Middle frontal gyrus (tissue), 1 donor: Measurements from ENCODE around the gene HPSE.
"Not testable (repeated sequence)": the region's sequence is repeated elsewhere in the genome, so short reads cannot be mapped to it uniquely, and the experiment has no call there.

Source experiments
- DNase-seq: peaks from one replicate; pipeline ENCODE4 v3.0.0-alpha.2; 2015; ENCODE audit warnings: low spot score; ENCODE audit errors: extremely low spot score

HPSE gene

DNA sequence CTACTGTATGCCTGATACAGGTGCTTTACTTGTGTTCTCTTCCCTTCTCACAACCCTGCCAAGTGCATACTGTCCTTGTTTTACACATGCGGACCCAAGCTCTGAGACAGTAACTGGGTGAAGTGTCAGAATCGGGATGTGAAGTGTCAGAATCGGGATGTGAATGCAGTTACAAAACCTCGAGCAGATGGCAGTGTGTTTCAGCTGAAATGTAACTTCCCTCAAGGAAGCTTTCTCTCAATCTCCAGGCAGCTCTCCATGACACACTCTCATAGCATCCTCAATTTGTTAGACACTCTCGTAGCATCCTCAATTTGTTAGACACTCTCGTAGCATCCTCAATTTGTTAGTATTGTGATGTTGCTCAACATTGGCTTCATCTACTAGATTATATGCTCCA lies 1.1 kb upstream of the HPSE start:
- DNase-seq: peak; percentile 24

GRCh38 chr4:83331956-83332355 lies 2.7 kb downstream of the HPSE start:
- DNase-seq: no peak

DNA sequence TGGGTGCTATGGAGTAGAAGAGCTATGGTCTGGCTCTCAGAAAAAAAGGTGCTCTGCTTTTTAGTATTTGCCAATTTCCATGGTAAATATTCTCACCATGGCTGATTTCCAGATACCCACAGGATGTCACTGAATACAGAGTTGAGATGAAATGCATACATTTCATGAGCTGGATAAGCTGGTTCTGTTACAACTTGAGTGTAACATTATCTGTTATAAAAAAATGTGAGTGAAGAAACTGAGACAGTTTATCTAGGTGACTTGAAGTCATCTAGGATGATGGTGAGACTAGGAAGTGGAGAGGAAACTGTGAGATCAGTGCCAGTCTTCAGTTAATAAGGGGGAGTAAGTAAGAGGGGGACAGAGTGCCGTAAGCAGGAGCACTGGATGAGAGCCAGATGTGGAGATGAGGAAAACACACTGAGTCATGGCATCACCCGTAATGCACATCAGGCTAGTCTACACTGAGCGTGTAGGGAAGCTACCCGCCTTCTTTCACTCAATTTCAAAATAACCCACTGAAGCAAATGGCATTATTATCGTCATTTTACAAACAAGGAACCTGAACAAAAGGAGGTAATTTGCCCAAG lies 5.0 kb downstream of the HPSE start:
- no peak for DNase-seq

DNA sequence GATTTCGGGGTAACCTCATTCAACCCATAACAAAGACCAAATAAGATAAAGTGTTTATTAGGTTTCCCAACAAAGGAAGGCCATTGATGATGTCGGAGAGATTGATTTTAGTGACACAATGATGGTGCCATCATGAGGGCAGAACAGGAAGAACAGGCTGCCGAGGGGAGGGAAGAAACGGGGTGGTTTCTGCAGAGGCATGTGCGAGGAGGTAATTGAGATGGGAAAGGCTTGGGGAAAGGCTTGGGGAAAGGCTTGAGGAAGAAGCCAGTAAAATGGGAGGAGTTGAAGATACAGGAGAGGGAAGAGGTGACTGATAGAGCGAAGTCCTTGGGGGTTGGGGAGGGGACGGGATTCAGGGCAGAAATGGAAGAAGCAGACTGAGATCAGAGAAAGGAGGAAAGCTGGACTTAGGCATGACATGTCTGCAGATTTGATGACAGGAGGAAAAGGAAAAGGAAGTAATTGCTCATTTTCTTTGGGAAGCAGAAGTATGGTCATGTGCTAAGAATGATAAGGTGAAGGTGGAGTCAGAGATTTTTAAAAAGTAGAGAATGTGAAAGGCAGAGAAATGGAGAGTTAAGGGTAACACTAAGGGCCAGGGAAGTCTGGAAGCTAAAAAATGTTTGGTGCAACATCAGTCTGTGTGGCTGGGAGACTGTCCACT lies 6.0 kb downstream of the HPSE start:
- no peak for DNase-seq

- no peak for DNase-seq
These were observed 8.1 kb downstream of the HPSE start for GRCh38 chr4:83326546-83326945.

DNA sequence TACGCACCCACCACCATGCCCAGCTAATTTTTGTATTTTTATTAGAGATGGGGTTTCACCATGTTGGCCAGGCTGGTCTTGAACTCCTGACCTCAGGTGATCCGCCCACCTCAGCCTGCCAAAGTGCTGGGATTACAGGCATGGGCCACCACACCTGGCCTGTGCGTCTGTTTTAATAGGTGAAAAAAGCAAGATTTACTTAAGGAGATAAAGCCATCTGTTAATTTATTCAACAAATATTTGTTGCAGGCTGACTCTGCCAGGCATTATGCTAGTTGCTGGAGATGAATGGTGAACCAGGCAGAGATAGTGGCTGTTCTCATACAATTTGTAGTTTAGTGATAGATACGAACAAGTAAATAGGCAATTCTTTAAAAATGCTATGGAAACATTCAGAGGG lies 9.3 kb downstream of the HPSE start:
- DNase-seq: not testable (repeated sequence)

DNA sequence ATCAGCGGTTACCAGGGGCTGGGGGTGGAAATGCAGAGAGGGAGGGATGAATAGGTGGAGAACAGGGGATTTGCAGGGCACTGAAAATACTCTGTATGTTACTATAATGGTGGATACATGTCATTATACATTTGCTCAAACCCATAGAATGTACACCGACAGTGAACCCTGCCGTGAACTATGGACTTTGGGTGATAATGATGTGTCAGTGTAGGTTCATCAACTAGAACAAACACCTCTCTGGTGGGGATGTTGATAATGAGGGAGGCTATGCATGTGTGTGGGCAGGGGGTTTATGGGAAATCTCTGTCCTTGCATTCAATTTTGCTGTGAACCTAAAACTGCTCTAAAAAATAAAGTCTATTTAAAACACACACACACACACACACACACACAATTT lies 11.5 kb downstream of the HPSE start:
- DNase-seq: no peak

GRCh38 chr4:83320548-83320947 lies 14.1 kb downstream of the HPSE start:
- DNase-seq: no peak

- no peak for DNase-seq
These were observed 16.0 kb downstream of the HPSE start for GRCh38 chr4:83318666-83319065.

DNA sequence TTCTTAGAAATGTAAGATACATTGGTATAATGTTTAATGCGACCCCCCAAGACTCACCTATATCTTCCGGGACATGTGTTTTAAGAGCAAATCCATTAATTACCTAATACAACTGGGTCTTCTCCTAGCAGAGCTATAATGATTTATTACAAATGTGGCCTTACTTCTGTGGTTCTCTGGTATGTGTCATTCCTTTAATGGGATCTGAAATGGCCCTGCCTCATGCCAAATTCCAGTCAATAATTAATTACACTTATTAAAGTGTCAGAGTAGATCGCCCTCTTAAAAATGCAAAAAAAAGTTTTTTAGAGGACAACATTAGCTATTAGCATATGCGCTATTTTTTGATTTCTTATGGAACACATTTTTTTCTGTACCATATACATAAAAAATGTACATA lies 17.0 kb downstream of the HPSE start:
- no peak for DNase-seq

- no peak for DNase-seq
These were observed 18.0 kb downstream of the HPSE start for GRCh38 chr4:83316459-83317165.

- no peak for DNase-seq
These were observed 19.2 kb downstream of the HPSE start for GRCh38 chr4:83315341-83315870.

- no peak for DNase-seq
These were observed 26.0 kb downstream of the HPSE start for GRCh38 chr4:83308672-83309071.

- DNase-seq: no peak
These were observed 26.7 kb downstream of the HPSE start for GRCh38 chr4:83307920-83308319.

DNA sequence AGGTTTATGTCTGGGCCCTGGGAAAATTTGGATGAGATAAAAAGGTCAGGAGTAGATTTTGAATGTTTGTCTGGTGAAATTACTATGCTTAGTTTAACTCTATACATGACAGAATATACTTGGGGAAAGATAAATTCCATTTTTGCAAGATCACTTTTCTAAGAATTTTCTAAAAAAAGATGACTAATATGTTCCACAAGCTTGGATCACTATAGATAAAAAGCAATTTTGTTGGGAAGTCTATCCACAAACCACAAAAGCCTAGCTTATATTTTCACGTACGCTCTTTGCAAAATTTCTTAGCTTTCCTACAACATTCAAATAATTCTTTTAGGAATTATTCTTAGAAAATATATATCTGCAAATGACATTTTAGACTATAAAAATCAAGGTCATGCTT lies 29.5 kb downstream of the HPSE start:
- DNase-seq: no peak

GRCh38 chr4:83297548-83298260 lies 36.9 kb downstream of the HPSE start:
- no peak for DNase-seq

DNA sequence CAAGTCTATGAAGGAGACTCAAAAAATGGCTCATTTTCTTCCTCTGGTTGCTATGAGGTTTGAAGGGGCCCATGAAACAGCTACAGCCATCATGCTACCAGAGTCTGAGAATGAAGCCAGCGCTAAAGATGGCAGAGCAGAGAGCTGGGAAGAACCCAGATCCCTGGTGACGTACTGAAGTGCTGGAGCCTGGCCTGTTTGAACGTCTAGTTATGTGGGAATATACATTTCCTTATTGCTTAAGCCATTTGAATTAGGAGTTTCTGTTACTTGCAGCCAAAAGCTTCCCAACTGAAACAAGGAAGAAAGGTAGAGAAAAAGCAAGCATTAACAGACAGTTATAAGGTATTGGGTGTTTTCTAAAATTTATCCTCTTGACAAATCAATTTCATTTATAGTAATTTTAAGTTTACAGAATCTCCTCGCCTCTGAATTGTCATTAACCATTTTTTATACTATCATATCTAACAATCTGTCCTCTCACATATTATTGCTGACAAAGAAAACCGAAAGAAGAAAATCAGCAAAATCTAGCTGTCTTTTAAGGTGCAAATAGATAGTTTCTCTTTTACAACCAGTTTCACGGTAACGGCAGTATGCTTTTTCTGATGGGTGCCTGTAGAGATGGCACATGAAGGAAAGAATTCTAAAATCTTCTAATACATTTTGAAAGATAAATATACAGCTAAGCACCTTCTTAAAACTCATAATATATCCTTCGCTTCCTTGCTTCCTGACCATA lies 41.2 kb downstream of the HPSE start:
- DNase-seq: no peak

DNA sequence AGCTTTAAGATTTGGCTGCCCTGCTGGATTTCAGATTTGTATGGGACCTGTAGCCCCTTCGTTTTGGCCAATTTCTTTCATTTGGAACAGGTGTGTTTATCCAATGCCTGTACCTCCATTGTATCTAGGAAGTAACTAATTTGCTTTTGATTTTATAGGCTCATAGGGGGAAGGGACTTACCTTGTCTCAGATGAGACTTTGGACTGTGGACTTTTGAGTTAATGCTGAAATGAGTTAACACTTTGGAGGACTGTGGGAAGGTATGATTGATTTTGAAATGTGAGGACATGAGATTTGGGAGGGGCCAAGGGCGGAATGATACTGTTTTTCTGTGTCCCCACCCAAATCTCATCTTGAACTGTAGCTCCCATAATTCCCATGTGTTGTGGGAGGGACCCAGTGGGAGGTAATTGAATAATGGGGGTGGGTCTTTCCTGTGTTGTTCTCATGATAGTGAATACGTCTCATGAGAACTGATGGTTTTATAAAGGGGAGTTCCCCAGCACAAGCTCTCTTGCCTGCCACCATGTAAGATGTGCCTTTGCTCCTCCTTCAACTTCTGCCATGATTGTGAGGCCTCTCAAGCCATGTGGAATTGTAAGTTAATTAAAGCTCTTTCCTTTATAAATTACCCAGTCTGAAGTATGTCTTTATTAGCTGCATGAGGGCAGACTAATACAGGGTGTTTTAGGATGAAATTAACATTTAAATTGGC lies 44.4 kb downstream of the HPSE start:
- not testable (repeated sequence) for DNase-seq

- DNase-seq: not testable (repeated sequence)
These were observed 46.3 kb downstream of the HPSE start for GRCh38 chr4:83288381-83288780.

DNA sequence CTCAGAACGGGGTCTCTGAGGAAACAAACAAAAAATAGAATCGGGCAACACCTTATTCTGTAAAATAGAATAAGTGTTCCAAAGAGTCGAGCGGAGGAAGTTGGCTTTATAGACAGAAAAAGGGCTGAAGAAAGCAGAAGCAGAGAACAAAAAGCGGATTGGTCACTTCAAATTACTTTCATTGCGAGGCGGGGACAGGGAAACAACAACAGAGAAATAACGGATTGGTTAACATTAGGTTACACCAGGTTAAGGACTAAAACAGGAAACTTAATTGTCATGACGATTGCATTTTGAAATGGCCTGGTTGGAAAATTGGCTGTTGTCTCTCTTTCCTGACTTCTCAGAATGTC lies 49.6 kb downstream of the HPSE start:
- DNase-seq: peak; percentile 21
